Esophagus muscularis mucosa (tissue), 3 donors: ENCODE results near the gene KRT4.

Experiments used
- CTCF ChIP-seq, 3 experiments: fragments of 200-600 bp in 2 of 3; fragments of 450-650 bp in 1 of 3; sonication (generic) in 2 of 3; IDR thresholded peaks; one replicate each; pipeline ENCODE4 v1.5.1; 2017 to 2019; ENCODE audit warnings: antibody characterized with exemption in 3 of 3, mild to moderate bottlenecking in 2 of 3, moderate library complexity in 1 of 3
- POLR2A ChIP-seq: fragments of 450-650 bp; IDR thresholded peaks from one replicate; pipeline ENCODE4 v1.6.1; 2017; ENCODE audit warnings: antibody characterized with exemption, moderate library complexity, mild to moderate bottlenecking, low read depth

GRCh38 chr12:52845946-52846345 lies 32.0 kb upstream of the KRT4 start:
- TF ChIP-seq CTCF (IDR thresholded peaks at IDR 0.05) = no peak
- no peak for TF ChIP-seq POLR2A
